Progenitor cell of endocrine pancreas (in vitro differentiated cells): ENCODE results near the gene PLEKHM1. TPM values are rescaled to one million over a fixed set of nuclear protein-coding genes. Genes with fewer than 3 reads are reported as not detected.

Source experiments
- DNase-seq: peaks from one replicate; pipeline ENCODE4 v3.0.0; 2021; ENCODE audit warnings: low spot score; ENCODE audit not compliant: unreplicated experiment
- H3K27ac Mint-ChIP-seq: 2 replicates; pipeline ENCODE4 v1.8.0; 2021; ENCODE audit warnings: mild to moderate bottlenecking, moderate library complexity, mixed read lengths
- H3K27me3 Mint-ChIP-seq: 2 replicates; pipeline ENCODE4 v1.8.0; 2021; ENCODE audit warnings: mixed read lengths
- H3K36me3 Mint-ChIP-seq: 2 replicates; pipeline ENCODE4 v1.8.0; 2022; ENCODE audit warnings: mixed read lengths; ENCODE audit not compliant: insufficient read depth
- H3K4me1 Mint-ChIP-seq: 2 replicates; pipeline ENCODE4 v1.8.0; 2021; ENCODE audit warnings: low read depth, mixed read lengths
- H3K4me3 Mint-ChIP-seq: 2 replicates; pipeline ENCODE4 v1.8.0; 2021; ENCODE audit warnings: low read depth, mild to moderate bottlenecking, moderate library complexity, mixed read lengths
- H3K9me3 Mint-ChIP-seq: 2 replicates; pipeline ENCODE4 v1.8.0; 2021; ENCODE audit warnings: low read depth, mixed read lengths
- CTCF ChIP-seq: fragments of 200-600 bp; sonication (generic); IDR thresholded peaks from one replicate; pipeline ENCODE4 v1.5.0; 2021; ENCODE audit warnings: antibody characterized with exemption, mild to moderate bottlenecking; ENCODE audit not compliant: unreplicated experiment
- total RNA-seq: library from RNA; stranded (reverse); gene quantifications from 2 replicates; pipeline ENCODE4 v1.2.1, GENCODE V29; 2021

Gene PLEKHM1
- total RNA-seq, 1 donor from 2014 or later: 34.5 TPM

- H3K36me3 Mint-ChIP-seq: peaks cover 8% of the 10 kb centered on the region
- no peak for DNase-seq
- no peak for TF ChIP-seq CTCF
Measured at GRCh38 chr17:45397796-45398195, 92.7 kb downstream of the PLEKHM1 start.

GRCh38 chr17:45396496-45397205 is 93.9 kb downstream of the PLEKHM1 start:
- H3K4me3 Mint-ChIP-seq: no peak overlapping the region

More at GRCh38 chr17:45397796-45398195, 92.7 kb downstream of the PLEKHM1 start:
- Mint-ChIP-seq H3K27ac (no peak overlapping the region), H3K27me3 (peaks cover 6% of the 10 kb centered on the region), H3K4me3 (no peak overlapping the region), H3K4me1 (peaks cover 1% of the 10 kb centered on the region), H3K9me3 (no peaks in the 10 kb centered on the region)

GRCh38 chr17:45395569-45396415 is 94.7 kb downstream of the PLEKHM1 start:
- no peak for DNase-seq
- no peak overlapping the region for H3K4me3 Mint-ChIP-seq

More at GRCh38 chr17:45396496-45397205, 93.9 kb downstream of the PLEKHM1 start:
- TF ChIP-seq CTCF: no peak
- DNase-seq: no peak
- peaks cover 12% of the 10 kb centered on the region for H3K27me3 Mint-ChIP-seq
- peaks cover 8% of the 10 kb centered on the region for H3K36me3 Mint-ChIP-seq
- H3K4me1 Mint-ChIP-seq: peaks cover 1% of the 10 kb centered on the region
- peak overlapping the region; percentile 49 for H3K27ac Mint-ChIP-seq
- H3K9me3 Mint-ChIP-seq: no peaks in the 10 kb centered on the region

GRCh38 chr17:45394913-45395568 is 95.5 kb downstream of the PLEKHM1 start:
- Mint-ChIP-seq H3K27ac (no peak overlapping the region), H3K27me3 (peaks cover 18% of the 10 kb centered on the region), H3K9me3 (no peaks in the 10 kb centered on the region), H3K4me1 (peaks cover 1% of the 10 kb centered on the region), H3K4me3 (no peak overlapping the region), H3K36me3 (peaks cover 8% of the 10 kb centered on the region)
- DNase-seq: peak; percentile 69
- peak; percentile 85 for TF ChIP-seq CTCF

More at GRCh38 chr17:45395569-45396415, 94.7 kb downstream of the PLEKHM1 start:
- H3K9me3 Mint-ChIP-seq: no peaks in the 10 kb centered on the region
- H3K4me1 Mint-ChIP-seq: peaks cover 1% of the 10 kb centered on the region
- H3K27ac Mint-ChIP-seq: no peak overlapping the region
- peaks cover 8% of the 10 kb centered on the region for H3K36me3 Mint-ChIP-seq
- no peak for TF ChIP-seq CTCF
- peaks cover 18% of the 10 kb centered on the region for H3K27me3 Mint-ChIP-seq

- no peaks in the 10 kb centered on the region for H3K9me3 Mint-ChIP-seq
- no peak for DNase-seq
- no peak overlapping the region for H3K27ac Mint-ChIP-seq
- H3K36me3 Mint-ChIP-seq: peaks cover 8% of the 10 kb centered on the region
- no peak for TF ChIP-seq CTCF
- H3K4me3 Mint-ChIP-seq: no peak overlapping the region
- H3K27me3 Mint-ChIP-seq: peaks cover 20% of the 10 kb centered on the region
- H3K4me1 Mint-ChIP-seq: peaks cover 1% of the 10 kb centered on the region
Measured at GRCh38 chr17:45394564-45394912, 96.0 kb downstream of the PLEKHM1 start.
